AG09309 (cell line): Measurements from ENCODE around the gene SLC2A6.

Experiments
- DNase-seq: peaks from one replicate; pipeline ENCODE4 v3.0.0-alpha.2; 2010; ENCODE audit warnings: low read depth
- H3K4me3 ChIP-seq: 2 replicates; pipeline ENCODE4 v1.5.1; 2011; ENCODE audit warnings: mild to moderate bottlenecking, low read depth, low read length, moderate library complexity; ENCODE audit not compliant: control insufficient read depth
- CTCF ChIP-seq: IDR thresholded peaks from 2 replicates; pipeline ENCODE4 v1.5.1; 2011; ENCODE audit warnings: mild to moderate bottlenecking, low read depth, low read length, inconsistent platforms; ENCODE audit not compliant: insufficient read depth, control insufficient read depth; ENCODE audit errors: missing control alignments

The SLC2A6 gene

GRCh38 chr9:133515615-133516255, 36.8 kb upstream of the SLC2A6 start:
- no peak for TF ChIP-seq CTCF
- H3K4me3 ChIP-seq, result no peak overlapping the region
- DNase-seq, result no peak

- no peak overlapping the region for H3K4me3 ChIP-seq
- DNase-seq, result no peak
- no peak for TF ChIP-seq CTCF
Observed at GRCh38 chr9:133515240-133515610, 36.3 kb upstream of the SLC2A6 start.

GRCh38 chr9:133514460-133515239, 35.8 kb upstream of the SLC2A6 start:
- no peak overlapping the region for H3K4me3 ChIP-seq
- DNase-seq, result no peak
- TF ChIP-seq CTCF, result no peak

GRCh38 chr9:133513214-133514100, 34.6 kb upstream of the SLC2A6 start:
- DNase-seq, result no peak
- H3K4me3 ChIP-seq, result no peak overlapping the region
- TF ChIP-seq CTCF, result no peak

- H3K4me3 ChIP-seq, result no peak overlapping the region
- no peak for TF ChIP-seq CTCF
- DNase-seq, result no peak
Observed at GRCh38 chr9:133512253-133513213, 33.6 kb upstream of the SLC2A6 start.
